ENCODE data around the gene TMEM132C. TPM values are rescaled to one million over a fixed set of nuclear protein-coding genes. Genes with fewer than 3 reads are reported as not detected.

TMEM132C gene
- total and polyA plus RNA-seq, 2 donors (not counting 3 experiments of a cell fraction or from before 2014, with no cell fraction given), result not detected

DNA sequence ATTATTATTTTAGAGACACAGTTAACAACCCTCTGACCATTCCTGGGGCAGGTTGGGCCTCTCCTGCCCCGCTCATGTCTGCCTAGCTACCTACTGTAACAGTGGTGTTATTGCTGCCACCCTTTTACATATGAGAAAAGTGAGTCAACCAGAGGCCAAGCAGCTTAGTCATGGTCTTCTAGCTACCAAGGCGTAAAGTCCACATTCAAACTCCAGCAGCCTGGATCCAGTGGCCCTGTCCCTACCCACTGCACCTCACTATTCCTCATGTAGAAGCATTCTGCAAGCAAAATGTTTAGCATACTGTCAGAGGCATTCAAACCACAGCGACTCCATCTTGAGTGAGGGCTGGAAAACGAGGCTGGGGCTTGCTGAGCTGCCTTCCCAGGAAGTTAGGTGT lies 461.0 kb downstream of the TMEM132C start:
- intact Hi-C loops (cut with micrococcal nuclease) (no loop called here), dilution Hi-C loops (cut with MboI; ENCODE audit: extremely low pct_ligation_motif_present, low sequenced_read_pairs) (no loop called here)
- FAIRE-seq (no peak), DNase-seq (ENCODE audit: low read depth, low spot score) (no peak)
- Histone ChIP-seq H2AFZ (ENCODE audit: low read depth, low read length) (no peak overlapping the region), H3K27me3 (ENCODE audit: control insufficient read depth in 2 of 2, insufficient read depth in 2 of 2, low read length in 2 of 2) (no peaks in the 10 kb centered on the region), H3K4me2 (ENCODE audit: insufficient read depth, low read length) (no peak overlapping the region), H3K79me2 (ENCODE audit: control insufficient read depth, insufficient read depth, low read length) (no peaks in the 10 kb centered on the region), H3K4me1 (ENCODE audit: control insufficient read depth, extremely low read depth, insufficient read depth, low read length) (no peaks in the 10 kb centered on the region), H3K9me1 (replicated peaks; ENCODE audit: control insufficient read depth, extremely low read depth, insufficient read depth, low read length) (no peaks in the 10 kb centered on the region), H3K36me3 (ENCODE audit: control insufficient read depth in 2 of 2, extremely low read depth in 1 of 2, insufficient read depth in 2 of 2, low read length in 2 of 2) (no peaks in the 10 kb centered on the region), H3K9me3 (replicated peaks; ENCODE audit: control insufficient read depth, insufficient read depth, low read length) (peaks cover 9% of the 10 kb centered on the region), H4K20me1 (replicated peaks; ENCODE audit: control insufficient read depth, extremely low read depth, insufficient read depth, low read length) (no peaks in the 10 kb centered on the region), H3K27ac (ENCODE audit: insufficient read depth, low read depth, low read length) (no peak overlapping the region), H3K4me3 (replicated peaks in 1 of 3; ENCODE audit: insufficient read depth in 1 of 3, low read depth in 1 of 3, low read length in 3 of 3) (no peak overlapping the region), H3K9ac (replicated peaks; ENCODE audit: extremely low read depth, insufficient read depth, low read length) (no peak overlapping the region)
- ChIA-PET CTCF (no interaction called here), POLR2A (no interaction called here)
- TF ChIP-seq, protein P1, sequence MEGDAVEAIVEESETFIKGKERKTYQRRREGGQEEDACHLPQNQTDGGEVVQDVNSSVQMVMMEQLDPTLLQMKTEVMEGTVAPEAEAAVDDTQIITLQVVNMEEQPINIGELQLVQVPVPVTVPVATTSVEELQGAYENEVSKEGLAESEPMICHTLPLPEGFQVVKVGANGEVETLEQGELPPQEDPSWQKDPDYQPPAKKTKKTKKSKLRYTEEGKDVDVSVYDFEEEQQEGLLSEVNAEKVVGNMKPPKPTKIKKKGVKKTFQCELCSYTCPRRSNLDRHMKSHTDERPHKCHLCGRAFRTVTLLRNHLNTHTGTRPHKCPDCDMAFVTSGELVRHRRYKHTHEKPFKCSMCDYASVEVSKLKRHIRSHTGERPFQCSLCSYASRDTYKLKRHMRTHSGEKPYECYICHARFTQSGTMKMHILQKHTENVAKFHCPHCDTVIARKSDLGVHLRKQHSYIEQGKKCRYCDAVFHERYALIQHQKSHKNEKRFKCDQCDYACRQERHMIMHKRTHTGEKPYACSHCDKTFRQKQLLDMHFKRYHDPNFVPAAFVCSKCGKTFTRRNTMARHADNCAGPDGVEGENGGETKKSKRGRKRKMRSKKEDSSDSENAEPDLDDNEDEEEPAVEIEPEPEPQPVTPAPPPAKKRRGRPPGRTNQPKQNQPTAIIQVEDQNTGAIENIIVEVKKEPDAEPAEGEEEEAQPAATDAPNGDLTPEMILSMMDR (IDR thresholded peaks at IDR 0.05; ENCODE audit: extremely low read depth in 1 of 2, insufficient read depth in 1 of 2, low read depth in 1 of 2, low read length in 2 of 2), result no peak
- TF ChIP-seq FOS (IDR thresholded peaks at IDR 0.05; ENCODE audit: borderline replicate concordance, insufficient read depth, low read length) (no peak), EZH2 (IDR thresholded peaks at IDR 0.05; ENCODE audit: borderline replicate concordance, low read depth, low read length, severe bottlenecking) (no peak), GATA2 (IDR thresholded peaks at IDR 0.05; ENCODE audit: insufficient read depth, insufficient read length, low read depth, low read length) (no peak)
- TF ChIP-seq, protein P2, sequence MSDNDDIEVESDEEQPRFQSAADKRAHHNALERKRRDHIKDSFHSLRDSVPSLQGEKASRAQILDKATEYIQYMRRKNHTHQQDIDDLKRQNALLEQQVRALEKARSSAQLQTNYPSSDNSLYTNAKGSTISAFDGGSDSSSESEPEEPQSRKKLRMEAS (IDR thresholded peaks at IDR 0.05; ENCODE audit: insufficient read depth, insufficient read length), result no peak
- BruUV-seq (replicated peaks), result no TSS peak

DNA sequence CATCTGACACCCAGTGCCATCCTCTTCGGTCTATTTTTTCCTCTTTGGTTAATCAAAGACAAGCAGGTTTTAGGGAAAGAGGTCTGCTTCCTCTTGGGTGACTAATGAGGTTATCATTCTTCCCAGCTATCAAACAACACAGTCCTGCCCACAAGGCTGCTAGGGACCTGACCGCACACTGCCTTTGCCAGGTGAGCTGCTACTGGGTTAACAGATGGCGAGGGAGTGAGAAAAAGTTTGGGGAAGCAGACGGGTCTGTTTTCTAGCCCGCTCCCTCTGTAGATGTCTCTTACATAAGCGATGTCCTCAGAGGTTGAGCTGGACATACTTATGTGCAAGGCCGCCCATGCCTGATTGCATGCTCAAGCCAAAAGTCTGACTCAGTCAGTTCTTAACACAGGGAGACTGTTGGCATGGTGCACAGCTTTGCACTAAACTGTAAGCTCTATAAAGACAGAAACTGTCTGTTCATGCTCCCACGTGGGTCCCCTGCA lies 462.7 kb downstream of the TMEM132C start:
- Histone ChIP-seq H3K9ac (replicated peaks; ENCODE audit: extremely low read depth, insufficient read depth, low read length) (no peak overlapping the region), H3K36me3 (ENCODE audit: control insufficient read depth in 2 of 2, extremely low read depth in 1 of 2, insufficient read depth in 2 of 2, low read length in 2 of 2) (no peaks in the 10 kb centered on the region), H3K4me2 (ENCODE audit: insufficient read depth, low read length) (no peak overlapping the region), H3K27ac (ENCODE audit: insufficient read depth, low read depth, low read length) (no peak overlapping the region), H3K9me3 (replicated peaks; ENCODE audit: control insufficient read depth, insufficient read depth, low read length) (peaks cover 6% of the 10 kb centered on the region), H4K20me1 (replicated peaks; ENCODE audit: control insufficient read depth, extremely low read depth, insufficient read depth, low read length) (no peaks in the 10 kb centered on the region), H3K9me1 (replicated peaks; ENCODE audit: control insufficient read depth, extremely low read depth, insufficient read depth, low read length) (no peaks in the 10 kb centered on the region), H3K79me2 (ENCODE audit: control insufficient read depth, insufficient read depth, low read length) (no peaks in the 10 kb centered on the region), H2AFZ (ENCODE audit: low read depth, low read length) (no peak overlapping the region), H3K27me3 (ENCODE audit: control insufficient read depth in 2 of 2, insufficient read depth in 2 of 2, low read length in 2 of 2) (no peaks in the 10 kb centered on the region), H3K4me1 (ENCODE audit: control insufficient read depth, extremely low read depth, insufficient read depth, low read length) (no peaks in the 10 kb centered on the region), H3K4me3 (replicated peaks in 1 of 3; ENCODE audit: insufficient read depth in 1 of 3, low read depth in 1 of 3, low read length in 3 of 3) (no peak overlapping the region)
- dilution Hi-C loops (cut with MboI; ENCODE audit: extremely low pct_ligation_motif_present, low sequenced_read_pairs) (no loop called here), intact Hi-C loops (cut with micrococcal nuclease) (no loop called here)
- DNase-seq (ENCODE audit: low read depth, low spot score) (no peak), FAIRE-seq (no peak)
- CTCF ChIA-PET, result no interaction called here
- POLR2A ChIA-PET, result no interaction called here
- no TSS peak for BruUV-seq (replicated peaks)
- TF ChIP-seq FOS (IDR thresholded peaks at IDR 0.05; ENCODE audit: borderline replicate concordance, insufficient read depth, low read length), result no peak
- TF ChIP-seq, protein P1 (IDR thresholded peaks at IDR 0.05; ENCODE audit: extremely low read depth in 1 of 2, insufficient read depth in 1 of 2, low read depth in 1 of 2, low read length in 2 of 2), result no peak
- no peak for TF ChIP-seq JUN (IDR thresholded peaks at IDR 0.05; ENCODE audit: borderline replicate concordance, insufficient read depth, insufficient read length, low read depth)
- no peak for TF ChIP-seq GATA2 (IDR thresholded peaks at IDR 0.05; ENCODE audit: insufficient read depth, insufficient read length, low read depth, low read length)
- TF ChIP-seq POLR2AphosphoS5 (IDR thresholded peaks at IDR 0.05; ENCODE audit: insufficient read depth, low read depth, low read length), result no peak
- TF ChIP-seq EZH2 (IDR thresholded peaks at IDR 0.05; ENCODE audit: borderline replicate concordance, low read depth, low read length, severe bottlenecking), result no peak
- TF ChIP-seq, protein P2 (IDR thresholded peaks at IDR 0.05; ENCODE audit: insufficient read depth, insufficient read length), result no peak
- no peak for TF ChIP-seq MYC (IDR thresholded peaks at IDR 0.05; ENCODE audit: low read depth, low read length)

All from endothelial cell of umbilical vein (primary cell).